PFSK-1 (cell line): ENCODE data around the gene ZNF680.

ENCODE experiments used
- FOXP2 ChIP-seq: optimal IDR thresholded peaks from 2 replicates; pipeline ENCODE3; 2011; ENCODE audit warnings: borderline replicate concordance, control low read depth, inconsistent platforms; ENCODE audit not compliant: insufficient read depth; ENCODE audit errors: extremely low read length, extremely low read depth
- POLR2AphosphoS5 ChIP-seq: IDR thresholded peaks from 2 replicates; pipeline ENCODE4 v1.6.1; 2012; ENCODE audit warnings: low read depth, mild to moderate bottlenecking, control low read depth, low read length, moderate library complexity
- REST ChIP-seq, 2 experiments: IDR thresholded peaks; 2 replicates each; pipeline versions ENCODE4 v1.6.1 to v1.8.0; 2011 to 2012; ENCODE audit warnings: low read depth in 2 of 2, low read length in 2 of 2, control low read depth in 1 of 2, inconsistent platforms in 1 of 2, mild to moderate bottlenecking in 1 of 2, moderate library complexity in 1 of 2; ENCODE audit not compliant: insufficient read depth in 1 of 2
- SIN3A ChIP-seq: IDR thresholded peaks from 2 replicates; pipeline ENCODE4 v1.6.1; 2012; ENCODE audit warnings: mild to moderate bottlenecking, low read length, moderate library complexity, borderline replicate concordance; ENCODE audit not compliant: insufficient read depth
- TAF1 ChIP-seq: IDR thresholded peaks from 2 replicates; pipeline ENCODE4 v1.6.1; 2012; ENCODE audit warnings: low read length, control low read depth, borderline replicate concordance; ENCODE audit not compliant: insufficient read depth

GRCh38 chr7:64590971-64591370 lies 28.1 kb upstream of the ZNF680 start:
- TF ChIP-seq SIN3A (no peak), TAF1 (no peak), REST (IDR thresholded peaks at IDR 0.05; ENCODE audit: insufficient read depth in 1 of 2, low read depth in 2 of 2, low read length in 2 of 2) (no peak), POLR2AphosphoS5 (no peak), FOXP2 (no peak)
